HepG2 (cell line): ENCODE data around the gene ASXL1. TPM values are rescaled to one million over a fixed set of nuclear protein-coding genes. Genes with fewer than 3 reads are reported as not detected.

ENCODE experiments used
- ATAC-seq: fragments of 200-7000 bp; cut with Tn5 transposase; 3 replicates; pipeline ENCODE4 v1.9.1; 2020; ENCODE audit warnings: mild to moderate bottlenecking, moderate library complexity
- BruUV-seq: library from RNA; stranded (reverse); fragments of 400-500 nt; replicated peaks from 2 replicates; lab custom pipeline; 2021; lab: Mats Ljungman, UMichigan
- CTCF ChIA-PET: fragments of 300-600 bp; formaldehyde crosslinking; extraction: SDS; loops from one replicate; lab custom pipeline; 2021; ENCODE audit warnings: low total read pairs, inconsistent platforms, low intra/inter-chr PET ratio; lab: Yijun Ruan, JAX
- POLR2A ChIA-PET: fragments of 350-600 bp; sonication (Branson Sonifier 250); formaldehyde crosslinking; loops from one replicate; lab custom pipeline; 2020; ENCODE audit warnings: antibody characterized with exemption, inconsistent platforms; lab: Yijun Ruan, JAX
- DNase-seq: peaks from one replicate; pipeline ENCODE4 v3.0.0-alpha.2; 2015; ENCODE audit warnings: low spot score
- FAIRE-seq: peaks from 3 replicates; lab custom pipeline; 2011; peaks lifted over from hg19 to GRCh38; lab: Jason Lieb, UNC
- H2AFZ ChIP-seq: one replicate; pipeline ENCODE4 v1.6.1; 2011; ENCODE audit warnings: low read length, inconsistent platforms
- H3K27ac ChIP-seq: fragments of 300-600 bp; 3 replicates; pipeline ENCODE4 v1.8.0; 2011; ENCODE audit warnings: mixed run types, mild to moderate bottlenecking, mixed read lengths, low read length, inconsistent platforms; ENCODE audit not compliant: insufficient read depth; ENCODE audit errors: extremely low read length
- H3K27me3 ChIP-seq, 2 experiments: fragments of 200-600 bp in 1 of 2; 2 replicates in 1 of 2; 3 replicates in 1 of 2; pipeline versions ENCODE4 v1.6.0 to v1.8.0; 2011; ENCODE audit warnings: low read length in 2 of 2, mild to moderate bottlenecking in 2 of 2, moderate library complexity in 2 of 2, inconsistent platforms in 1 of 2; ENCODE audit not compliant: insufficient read depth in 2 of 2, control insufficient read depth in 1 of 2
- H3K36me3 ChIP-seq, 2 experiments: fragments of 200-600 bp in 1 of 2; replicated peaks in 1 of 2; 2 replicates in 1 of 2; 3 replicates in 1 of 2; pipeline versions ENCODE4 v1.5.1 to v1.8.0; 2011; ENCODE audit warnings: low read length in 2 of 2, inconsistent platforms in 1 of 2; ENCODE audit not compliant: insufficient read depth in 2 of 2, control insufficient read depth in 1 of 2
- H3K4me1 ChIP-seq: 2 replicates; pipeline ENCODE4 v1.5.1; 2012; ENCODE audit warnings: low read length, inconsistent platforms; ENCODE audit not compliant: insufficient read depth
- H3K4me2 ChIP-seq: 2 replicates; pipeline ENCODE4 v1.6.0; 2011; ENCODE audit warnings: low read depth, low read length, inconsistent platforms
- H3K4me3 ChIP-seq, 3 experiments: fragments of 200-600 bp in 1 of 3; sonication (generic), shearing (Covaris generic) in 1 of 3; replicated peaks in 1 of 3; 2 replicates each; pipeline ENCODE4 v1.5.1; 2011 to 2016; ENCODE audit warnings: low read length in 3 of 3, inconsistent platforms in 2 of 3, low read depth in 2 of 3, mild to moderate bottlenecking in 2 of 3, control low read depth in 1 of 3, mixed read lengths in 1 of 3; ENCODE audit not compliant: insufficient read depth in 1 of 3
- H3K79me2 ChIP-seq: one replicate; pipeline ENCODE4 v1.6.1; 2011; ENCODE audit warnings: low read length, inconsistent platforms; ENCODE audit not compliant: insufficient read depth
- H3K9ac ChIP-seq: 2 replicates; pipeline ENCODE4 v1.6.0; 2011; ENCODE audit warnings: mild to moderate bottlenecking, low read depth, low read length, inconsistent platforms; ENCODE audit not compliant: insufficient read depth
- H3K9me3 ChIP-seq: 2 replicates; pipeline ENCODE4 v1.5.1; 2012; ENCODE audit warnings: mild to moderate bottlenecking, low read length
- H4K20me1 ChIP-seq: 2 replicates; pipeline ENCODE4 v1.6.0; 2011; ENCODE audit warnings: inconsistent platforms, mild to moderate bottlenecking, low read length, moderate library complexity; ENCODE audit not compliant: insufficient read depth
- ATF6 ChIP-seq: sonication (generic); formaldehyde crosslinking; conservative IDR thresholded peaks from 2 replicates; pipeline ENCODE4 v1.4.0; 2020; ENCODE audit warnings: missing genetic modification reagents
- CBX2 ChIP-seq, 2 experiments: fragments of 200-600 bp in 1 of 2; sonication (generic); formaldehyde crosslinking in 1 of 2; IDR thresholded peaks; 2 replicates each; pipeline versions ENCODE4 v1.7.0 to v1.8.1; 2018 to 2022; ENCODE audit warnings: low read depth in 2 of 2, low read length in 1 of 2, mild to moderate bottlenecking in 1 of 2, missing genetic modification reagents in 1 of 2
- ELF3 ChIP-seq: IDR thresholded peaks from 2 replicates; pipeline ENCODE4 v1.6.1; 2016; ENCODE audit warnings: missing genetic modification reagents, missing compliant biosample characterization
- FOSL2 ChIP-seq: sonication (generic); formaldehyde crosslinking; IDR thresholded peaks from 2 replicates; pipeline ENCODE4 v1.4.0; 2020; ENCODE audit warnings: missing genetic modification reagents
- GATAD2A ChIP-seq: IDR thresholded peaks from 2 replicates; pipeline ENCODE4 v1.6.1; 2016
- NFIC ChIP-seq: IDR thresholded peaks from 2 replicates; pipeline ENCODE4 v1.6.1; 2012; ENCODE audit warnings: mild to moderate bottlenecking, low read length, inconsistent platforms
- NFRKB ChIP-seq: fragments of 450-650 bp; IDR thresholded peaks from 2 replicates; pipeline ENCODE4 v1.6.1; 2017
- ZKSCAN8 ChIP-seq: IDR thresholded peaks from 2 replicates; pipeline ENCODE4 v1.6.1; 2016; ENCODE audit warnings: borderline replicate concordance, missing genetic modification reagents, missing compliant biosample characterization
- ZNF17 ChIP-seq: sonication (generic); formaldehyde crosslinking; IDR thresholded peaks from 2 replicates; pipeline ENCODE4 v1.5.0; 2020; ENCODE audit warnings: mild to moderate bottlenecking, missing genetic modification reagents
- ZNF207 ChIP-seq: fragments of 450-650 bp; IDR thresholded peaks from 2 replicates; pipeline ENCODE4 v1.6.1; 2016; ENCODE audit warnings: antibody characterized with exemption, borderline replicate concordance
- ZNF563 ChIP-seq: sonication (generic); formaldehyde crosslinking; IDR thresholded peaks from 2 replicates; pipeline ENCODE4 v1.8.0; 2022; ENCODE audit warnings: mild to moderate bottlenecking, moderate library complexity, missing genetic modification reagents
- ZNF710 ChIP-seq: sonication (generic); formaldehyde crosslinking; IDR thresholded peaks from 2 replicates; pipeline ENCODE4 v1.5.0; 2020; ENCODE audit warnings: mild to moderate bottlenecking, missing genetic modification reagents, borderline replicate concordance
- ZNF713 ChIP-seq: sonication (generic); formaldehyde crosslinking; IDR thresholded peaks from 2 replicates; pipeline ENCODE4 v1.4.0; 2020; ENCODE audit warnings: mild to moderate bottlenecking, missing genetic modification reagents
- ZNF777 ChIP-seq: sonication (generic); formaldehyde crosslinking; IDR thresholded peaks from 2 replicates; pipeline ENCODE4 v1.4.0; 2020; ENCODE audit warnings: missing genetic modification reagents
- ZNF788 ChIP-seq: sonication (generic); formaldehyde crosslinking; IDR thresholded peaks from 2 replicates; pipeline ENCODE4 v1.5.0; 2020; ENCODE audit warnings: mild to moderate bottlenecking, missing genetic modification reagents, borderline replicate concordance
- WGBS: methylation state at CpG from one replicate; pipeline ENCODE4 v1.1.6; 2017; ENCODE audit warnings: low lambda C conversion rate; 5-methylcytosine and 5-hydroxymethylcytosine counted together
- in situ Hi-C: cut with HindIII; loops from 2 replicates; pipeline ENCODE4 v1.10.0; 2017; ENCODE audit warnings: low pct_unique_long_range_greater_than_20kb; ENCODE audit not compliant: extremely low pct_ligation_motif_present
- intact Hi-C: fragments of 100-400 bp; cut with micrococcal nuclease; formaldehyde crosslinking; loops from one replicate; pipeline ENCODE4 v1.10.0; 2022; ENCODE audit not compliant: unreplicated experiment
- polyA plus RNA-seq, 8 experiments: library from polyadenylated mRNA; depleted of rRNA in 3 of 8; stranded (reverse) in 7 of 8; unstranded in 1 of 8; fragments of >200 nt; fragmentation: Illumina TruSeq in 4 of 8; extraction: Trizol in 4 of 8; gene quantifications; 2 replicates each; pipeline versions ENCODE4 v1.2.1 to v1.2.3, GENCODE V29; 2011 to 2016; ENCODE audit warnings: low read depth in 4 of 8, missing spikeins in 1 of 8, mixed read lengths in 1 of 8; ENCODE audit not compliant: insufficient read depth in 1 of 8
- total RNA-seq, 5 experiments: library from RNA; depleted of rRNA; stranded (reverse); fragments of >200 nt; fragmentation: Illumina TruSeq; extraction: Trizol; gene quantifications; 2 replicates each; pipeline ENCODE4 v1.2.3, GENCODE V29; 2016; ENCODE audit warnings: low read depth in 1 of 5

ASXL1 gene
- total and polyA plus RNA-seq, 2 of the 13 experiments (the other 11 are each of a cell fraction or from before 2014, with no cell fraction given) = 62.1 to 74.8 TPM

- peak overlapping the region; percentile 80 for H3K27ac ChIP-seq
- H3K36me3 ChIP-seq = peaks cover 21 to 32% of the 10 kb centered on the region in 2 experiments; a peak in 4 of 5 replicates
- H3K4me3 ChIP-seq = peak overlapping the region in 2 of 3 experiments; percentile 3 to 53; a peak in 2 of 6 replicates
- peak; percentile 91 for ATAC-seq
- H3K79me2 ChIP-seq = peaks cover 56% of the 10 kb centered on the region
- DNase-seq = peak; percentile 98
- CTCF ChIA-PET = no interaction called here
- WGBS = 32% methylated on average over 23 of the region's 24 CpGs
- no peaks in the 10 kb centered on the region for H3K27me3 ChIP-seq
- H4K20me1 ChIP-seq = peaks cover 7% of the 10 kb centered on the region; the same call in 1 of the 2 replicates
- peak overlapping the region; percentile 73 for H3K4me2 ChIP-seq
- H3K9ac ChIP-seq = peak overlapping the region; percentile 65
- H3K9me3 ChIP-seq = no peaks in the 10 kb centered on the region
- FAIRE-seq = peak; percentile 97
- BruUV-seq = TSS peak; percentile 35
- POLR2A ChIA-PET = interaction anchor here (0.8 to 2.5 kb wide), 9 partner anchors 9 to 108 kb away, joined by 3 to 39 read pairs (median 6); partner anchors contain the start of gene ASXL1
- no peak overlapping the region for H2AFZ ChIP-seq
- in situ Hi-C loops = no loop called here
- intact Hi-C loops = loop anchor here (2.0 kb wide), 1 partner anchor 188 kb away; no protein-coding TSS in a partner anchor
- H3K4me1 ChIP-seq = peaks cover 59% of the 10 kb centered on the region
- TF ChIP-seq ZNF17 (CRISPR knock-in tag) = no peak
- TF ChIP-seq ZNF710 = peak; percentile 89; the same call in 1 of the 2 replicates
- no peak for TF ChIP-seq ZNF207
- no peak for TF ChIP-seq NFIC
- TF ChIP-seq ZKSCAN8 (CRISPR knock-in tag) = peak; percentile 53; the same call in 1 of the 2 replicates
- TF ChIP-seq GATAD2A (CRISPR knock-in tag) = peak; percentile 96
- no peak for TF ChIP-seq NFRKB
- peak; percentile 96 for TF ChIP-seq FOSL2
- peak; percentile 37; the same call in 1 of the 2 replicates for TF ChIP-seq ZNF563 (CRISPR knock-in tag)
- peak; percentile 19; the same call in 1 of the 2 replicates for TF ChIP-seq ZNF777 (CRISPR knock-in tag)
- no peak for TF ChIP-seq ATF6 (CRISPR knock-in tag)
- TF ChIP-seq ZNF788 (CRISPR knock-in tag) = peak; percentile 96; the same call in 1 of the 2 replicates
- TF ChIP-seq ELF3 (CRISPR knock-in tag) = peak; percentile 100
- TF ChIP-seq CBX2 (IDR thresholded peaks at IDR 0.05; ENCODE audit: low read depth, low read length) = no peak
- TF ChIP-seq CBX2 (CRISPR knock-in tag; IDR thresholded peaks at IDR 0.05; ENCODE audit: low read depth) = no peak
- no peak for TF ChIP-seq ZNF713 (CRISPR knock-in tag)
Observed at GRCh38 chr20:32465092-32465900, 107.2 kb downstream of the ASXL1 start.
